Stimulated activated CD8-positive, alpha-beta memory T cell treated with anti-CD3 and anti-CD28 coated beads, Interleukin-2, amount 100 ng/mL, for 1 hour (primary cell): ENCODE data around the gene MLH1.
"Not testable (repeated sequence)": the region's sequence is repeated elsewhere in the genome, so short reads cannot be mapped to it uniquely, and the experiment has no call there.

Experiments
- DNase-seq, 2 donors: peaks; one replicate each; pipeline ENCODE4 v3.0.0-alpha.2; 2020; ENCODE audit warnings: low read depth in 2 of 2

MLH1 gene

GRCh38 chr3:37037352-37037751 is 44.0 kb downstream of the MLH1 start:
- DNase-seq = no peak

GRCh38 chr3:37039161-37039846 is 46.0 kb downstream of the MLH1 start:
- no peak for DNase-seq

GRCh38 chr3:37040231-37040630 is 46.9 kb downstream of the MLH1 start:
- DNase-seq = no peak

DNA sequence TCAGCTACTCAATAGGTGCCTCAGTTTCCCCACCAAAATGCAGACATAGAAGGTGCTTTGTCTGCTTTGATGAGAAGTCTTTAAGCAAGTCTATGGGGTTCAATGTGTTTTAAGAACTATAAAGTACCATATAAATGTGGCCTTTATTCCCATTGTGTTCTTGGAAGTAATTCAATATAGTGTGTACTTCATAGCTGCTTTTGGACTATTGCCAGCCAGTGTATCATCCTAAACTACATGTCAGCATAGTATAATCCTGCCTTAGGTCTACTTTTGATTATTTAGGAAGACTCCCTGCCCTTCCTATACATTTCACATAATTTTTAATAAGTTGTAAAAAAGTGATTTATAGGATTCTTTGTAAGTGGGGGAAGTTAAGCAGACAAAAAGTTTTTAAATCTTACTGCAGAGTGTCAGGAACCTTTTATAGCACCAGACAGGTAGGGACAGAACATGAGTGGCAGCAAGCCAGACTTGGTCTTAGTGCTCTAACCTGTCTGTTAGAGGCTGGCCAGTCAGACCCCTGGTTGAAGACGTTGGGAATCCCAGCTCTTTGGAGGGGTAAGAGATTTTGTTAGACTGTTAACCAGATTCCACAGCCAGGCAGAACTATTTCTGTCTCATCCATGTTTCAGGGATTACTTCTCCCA is 48.4 kb downstream of the MLH1 start:
- no peak for DNase-seq

DNA sequence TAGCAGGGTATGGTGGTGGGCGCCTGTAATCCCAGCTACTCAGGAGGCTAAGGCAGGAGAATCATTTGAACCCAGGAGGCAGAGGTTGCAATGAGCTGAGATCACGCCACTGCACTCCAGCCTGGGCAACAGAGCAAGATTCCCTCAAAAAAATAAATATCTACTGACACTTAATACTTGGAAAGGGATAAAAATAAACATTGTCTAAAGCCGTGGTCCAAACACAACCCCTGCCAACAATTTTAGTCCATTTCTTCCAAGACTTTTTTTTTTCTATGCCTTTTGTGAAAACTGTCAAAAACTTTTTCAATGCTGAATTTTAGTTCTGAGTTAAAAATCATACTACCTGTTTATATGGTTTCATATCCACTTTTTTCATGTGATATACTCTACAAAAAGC is 49.4 kb downstream of the MLH1 start:
- not testable (repeated sequence) for DNase-seq

DNA sequence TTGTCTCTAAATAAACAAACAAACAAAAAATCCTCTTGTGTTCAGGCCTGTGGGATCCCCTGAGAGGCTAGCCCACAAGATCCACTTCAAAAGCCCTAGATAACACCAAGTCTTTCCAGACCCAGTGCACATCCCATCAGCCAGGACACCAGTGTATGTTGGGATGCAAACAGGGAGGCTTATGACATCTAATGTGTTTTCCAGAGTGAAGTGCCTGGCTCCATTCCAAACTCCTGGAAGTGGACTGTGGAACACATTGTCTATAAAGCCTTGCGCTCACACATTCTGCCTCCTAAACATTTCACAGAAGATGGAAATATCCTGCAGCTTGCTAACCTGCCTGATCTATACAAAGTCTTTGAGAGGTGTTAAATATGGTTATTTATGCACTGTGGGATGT is 57.0 kb downstream of the MLH1 start:
- DNase-seq = no peak

GRCh38 chr3:37052860-37053259 is 59.5 kb downstream of the MLH1 start:
- DNase-seq = no peak

- no peak for DNase-seq
Observed at GRCh38 chr3:37053337-37053736, 60.0 kb downstream of the MLH1 start.

- DNase-seq = no peak
Observed at GRCh38 chr3:37053753-37054152, 60.4 kb downstream of the MLH1 start.

DNA sequence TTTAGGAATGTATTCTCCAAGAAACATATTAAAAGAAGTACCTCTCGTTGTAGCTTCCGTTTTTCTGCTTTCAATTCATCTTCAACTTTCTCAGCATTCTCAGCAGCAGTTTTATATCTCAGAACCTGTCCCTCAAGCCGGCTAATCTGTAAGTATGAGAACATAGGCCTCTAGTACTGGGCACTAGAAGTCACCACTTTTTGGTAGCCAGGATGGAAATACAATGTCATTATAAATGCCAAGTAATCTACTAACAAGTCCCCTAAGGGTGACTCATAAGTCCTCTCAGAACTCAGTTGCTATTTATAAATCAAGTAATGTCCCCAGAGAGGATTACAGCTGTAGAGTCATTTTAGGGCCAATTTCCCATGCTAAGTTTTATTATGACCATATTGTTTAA is 61.1 kb downstream of the MLH1 start:
- DNase-seq = no peak

- not testable (repeated sequence) for DNase-seq
Observed at GRCh38 chr3:37055077-37055476, 61.8 kb downstream of the MLH1 start.

DNA sequence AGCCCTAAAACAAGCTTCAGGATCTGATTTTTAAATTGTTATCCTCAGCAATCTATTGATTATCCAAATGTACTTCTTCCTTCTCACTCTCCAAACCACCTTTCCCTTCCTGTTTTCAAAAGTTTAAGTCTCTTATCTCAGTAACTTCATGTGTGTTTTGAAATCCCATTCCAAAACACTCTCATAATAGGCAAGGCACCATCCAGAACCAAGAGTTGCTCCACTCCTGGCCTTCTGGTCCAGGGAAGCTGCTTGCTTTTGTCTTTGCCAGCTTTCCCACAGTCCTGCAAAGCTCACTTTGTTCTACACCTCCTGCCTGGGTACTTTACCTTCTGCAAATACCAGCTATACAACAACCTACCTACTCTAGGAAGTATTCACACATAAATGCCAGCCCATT is 63.5 kb downstream of the MLH1 start:
- no peak for DNase-seq

- DNase-seq = no peak
Observed at GRCh38 chr3:37058117-37058516, 64.8 kb downstream of the MLH1 start.

- no peak for DNase-seq
Observed at GRCh38 chr3:37064747-37065146, 71.4 kb downstream of the MLH1 start.

GRCh38 chr3:37067577-37067976 is 74.3 kb downstream of the MLH1 start:
- no peak for DNase-seq

DNA sequence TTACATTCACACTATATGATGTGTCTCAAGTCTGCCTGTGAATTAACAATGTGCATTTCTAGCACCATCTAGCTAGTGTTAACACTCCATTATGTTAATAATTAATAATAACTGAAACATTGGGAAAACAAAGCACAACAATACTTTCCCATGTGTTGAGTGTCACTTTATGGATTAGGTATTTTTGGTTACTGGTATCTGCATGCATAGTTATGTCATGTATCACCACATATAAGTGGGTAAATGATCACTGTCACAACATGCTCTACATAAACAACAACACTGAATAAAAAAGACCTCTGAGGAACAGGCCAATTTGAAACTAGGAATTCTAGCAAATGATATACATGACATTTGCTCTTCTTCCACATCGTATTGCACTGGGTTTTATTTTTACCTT is 74.7 kb downstream of the MLH1 start:
- no peak for DNase-seq

- DNase-seq = no peak
Observed at GRCh38 chr3:37071921-37072320, 78.6 kb downstream of the MLH1 start.

DNA sequence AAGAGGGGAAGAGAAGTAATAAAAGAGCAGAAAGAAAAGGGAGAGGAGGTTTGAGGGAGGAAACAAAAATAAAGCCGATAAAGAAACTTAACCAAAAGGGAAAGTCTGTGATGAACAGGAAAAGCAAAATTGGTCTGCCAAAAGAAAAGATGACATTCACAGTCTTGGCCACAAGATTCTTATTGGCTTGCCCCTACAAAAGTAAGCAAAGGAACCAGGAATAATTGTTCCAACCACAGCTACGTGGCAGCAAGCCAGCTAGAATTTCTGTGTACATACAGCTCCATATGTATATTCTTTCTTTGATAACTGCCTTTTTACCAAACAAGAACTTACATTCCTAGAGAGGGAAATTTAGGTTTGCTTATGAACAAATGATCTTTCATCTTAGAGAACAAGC is 79.6 kb downstream of the MLH1 start:
- no peak for DNase-seq

- no peak for DNase-seq
Observed at GRCh38 chr3:37074178-37074577, 80.9 kb downstream of the MLH1 start.

DNA sequence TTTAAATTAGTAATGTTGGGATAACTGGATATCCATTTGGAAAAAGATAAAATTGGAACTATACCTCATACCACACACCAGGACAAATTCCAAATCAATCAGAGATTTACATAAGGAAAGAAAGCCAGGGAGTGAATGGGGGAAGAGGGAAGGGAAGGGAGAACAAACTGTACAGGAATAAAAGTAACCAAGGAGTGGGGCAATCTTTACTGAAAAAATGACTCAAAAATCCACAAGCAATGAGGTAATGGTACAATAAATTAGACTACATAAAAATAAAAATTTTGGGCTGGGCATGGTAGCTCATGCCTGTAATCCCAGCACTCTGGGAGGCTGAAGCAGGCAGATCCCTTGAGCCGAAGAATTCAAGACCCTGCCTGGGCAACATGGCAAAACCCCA is 82.6 kb downstream of the MLH1 start:
- DNase-seq = no peak

- DNase-seq = no peak
Observed at GRCh38 chr3:37082317-37082716, 89.0 kb downstream of the MLH1 start.

- DNase-seq = no peak
Observed at GRCh38 chr3:37086918-37087317, 93.6 kb downstream of the MLH1 start.

- DNase-seq = no peak
Observed at GRCh38 chr3:37087870-37088269, 94.6 kb downstream of the MLH1 start.

DNA sequence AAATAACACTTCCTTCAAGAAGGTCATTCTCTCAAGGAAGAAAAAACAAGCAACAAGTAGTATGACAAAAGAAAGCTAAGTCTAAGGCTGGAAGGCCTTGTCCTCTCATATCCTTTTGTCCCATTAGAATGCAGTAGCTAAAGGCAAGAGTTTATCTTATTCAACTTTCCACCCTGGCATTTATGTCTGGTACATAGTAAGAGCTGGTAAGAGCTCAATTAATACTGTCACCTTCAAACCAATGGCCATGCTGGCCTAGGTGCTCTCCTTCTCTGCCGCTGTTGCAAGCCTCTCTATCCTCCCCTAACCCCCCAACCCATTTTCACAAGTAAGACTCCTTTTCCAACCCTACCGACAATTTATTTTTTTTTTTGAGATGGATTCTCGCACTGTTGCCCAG is 99.2 kb downstream of the MLH1 start:
- DNase-seq = no peak
